Measurements from ENCODE around the gene KIF16B.

DNA sequence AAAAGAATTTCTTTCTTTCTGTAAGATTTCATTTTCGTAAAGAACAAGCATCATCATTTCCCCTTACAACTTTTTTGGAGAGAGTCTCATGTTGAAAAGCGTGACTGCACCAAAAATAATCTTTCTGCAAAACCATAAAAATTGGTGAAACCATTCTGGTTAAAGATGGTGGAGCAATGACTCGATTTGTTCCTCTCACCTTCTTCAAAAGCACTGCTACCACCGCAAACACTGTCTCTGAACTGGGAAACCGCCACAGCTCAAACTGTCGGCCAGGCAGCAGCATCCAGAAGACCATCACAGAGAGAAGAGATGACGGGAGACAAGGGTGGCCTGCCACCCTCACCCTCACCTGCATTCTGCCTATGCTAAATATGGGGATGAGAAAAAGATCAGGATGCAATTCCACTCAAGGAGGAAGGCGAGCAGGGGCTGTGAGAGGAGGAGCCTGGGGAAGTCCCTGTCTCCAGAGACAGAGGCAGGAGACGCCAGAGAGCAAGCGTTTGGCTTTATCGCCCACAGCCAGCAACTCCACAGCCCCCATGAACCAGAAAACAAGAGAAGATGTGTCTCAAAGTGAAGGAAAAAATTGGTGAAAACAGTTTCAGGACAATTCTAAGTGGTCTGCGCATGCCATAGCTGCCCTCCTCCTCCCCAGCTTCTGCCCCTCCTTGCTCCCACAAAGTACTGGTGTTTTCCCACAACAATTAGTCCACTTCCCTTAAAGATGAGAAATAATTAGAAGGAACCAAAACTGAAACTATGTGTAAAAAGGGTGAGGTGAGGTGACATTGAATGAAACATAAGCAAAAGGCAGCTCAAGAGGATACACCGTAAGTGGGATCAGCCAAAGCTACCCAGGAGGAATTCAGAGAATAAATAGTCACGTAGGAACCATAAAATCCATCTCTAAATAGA, 255.5 kb downstream of the KIF16B start:
- TF ChIP-seq, protein P1, sequence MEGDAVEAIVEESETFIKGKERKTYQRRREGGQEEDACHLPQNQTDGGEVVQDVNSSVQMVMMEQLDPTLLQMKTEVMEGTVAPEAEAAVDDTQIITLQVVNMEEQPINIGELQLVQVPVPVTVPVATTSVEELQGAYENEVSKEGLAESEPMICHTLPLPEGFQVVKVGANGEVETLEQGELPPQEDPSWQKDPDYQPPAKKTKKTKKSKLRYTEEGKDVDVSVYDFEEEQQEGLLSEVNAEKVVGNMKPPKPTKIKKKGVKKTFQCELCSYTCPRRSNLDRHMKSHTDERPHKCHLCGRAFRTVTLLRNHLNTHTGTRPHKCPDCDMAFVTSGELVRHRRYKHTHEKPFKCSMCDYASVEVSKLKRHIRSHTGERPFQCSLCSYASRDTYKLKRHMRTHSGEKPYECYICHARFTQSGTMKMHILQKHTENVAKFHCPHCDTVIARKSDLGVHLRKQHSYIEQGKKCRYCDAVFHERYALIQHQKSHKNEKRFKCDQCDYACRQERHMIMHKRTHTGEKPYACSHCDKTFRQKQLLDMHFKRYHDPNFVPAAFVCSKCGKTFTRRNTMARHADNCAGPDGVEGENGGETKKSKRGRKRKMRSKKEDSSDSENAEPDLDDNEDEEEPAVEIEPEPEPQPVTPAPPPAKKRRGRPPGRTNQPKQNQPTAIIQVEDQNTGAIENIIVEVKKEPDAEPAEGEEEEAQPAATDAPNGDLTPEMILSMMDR (IDR thresholded peaks at IDR 0.05) = no peak
- TF ChIP-seq POLR2AphosphoS5 (IDR thresholded peaks at IDR 0.05) (no peak), POLR2A (IDR thresholded peaks at IDR 0.05) (no peak)

All from breast epithelium (tissue), 3 donors.